Measurements from ENCODE around the gene GPRC5A.

The GPRC5A gene

GRCh38 chr12:12958886-12959285 lies 67.5 kb downstream of the GPRC5A start:
- no peak for TF ChIP-seq CTCF (IDR thresholded peaks at IDR 0.05; ENCODE audit: insufficient read depth, low read depth, low read length, missing control alignments)
- H3K4me3 ChIP-seq (ENCODE audit: low read depth, low read length), result no peak overlapping the region
- DNase-seq (ENCODE audit: low read depth), result no peak

GRCh38 chr12:12960639-12961209 lies 69.4 kb downstream of the GPRC5A start:
- no peak overlapping the region for H3K4me3 ChIP-seq (ENCODE audit: low read depth, low read length)
- no peak for TF ChIP-seq CTCF (IDR thresholded peaks at IDR 0.05; ENCODE audit: insufficient read depth, low read depth, low read length, missing control alignments)
- DNase-seq (ENCODE audit: low read depth), result no peak

GRCh38 chr12:12964255-12964654 lies 72.9 kb downstream of the GPRC5A start:
- H3K4me3 ChIP-seq (ENCODE audit: low read depth, low read length), result no peak overlapping the region
- TF ChIP-seq CTCF (IDR thresholded peaks at IDR 0.05; ENCODE audit: insufficient read depth, low read depth, low read length, missing control alignments), result no peak
- DNase-seq (ENCODE audit: low read depth), result peak; percentile 12

- TF ChIP-seq CTCF (IDR thresholded peaks at IDR 0.05; ENCODE audit: insufficient read depth, low read depth, low read length, missing control alignments), result no peak
- no peak for DNase-seq (ENCODE audit: low read depth)
- H3K4me3 ChIP-seq (ENCODE audit: low read depth, low read length), result no peak overlapping the region
Observed at GRCh38 chr12:12965836-12966235, 74.5 kb downstream of the GPRC5A start.

Measured in GM12865 (cell line).